ENCODE data around the gene PTPRN2.

PTPRN2 gene

DNA sequence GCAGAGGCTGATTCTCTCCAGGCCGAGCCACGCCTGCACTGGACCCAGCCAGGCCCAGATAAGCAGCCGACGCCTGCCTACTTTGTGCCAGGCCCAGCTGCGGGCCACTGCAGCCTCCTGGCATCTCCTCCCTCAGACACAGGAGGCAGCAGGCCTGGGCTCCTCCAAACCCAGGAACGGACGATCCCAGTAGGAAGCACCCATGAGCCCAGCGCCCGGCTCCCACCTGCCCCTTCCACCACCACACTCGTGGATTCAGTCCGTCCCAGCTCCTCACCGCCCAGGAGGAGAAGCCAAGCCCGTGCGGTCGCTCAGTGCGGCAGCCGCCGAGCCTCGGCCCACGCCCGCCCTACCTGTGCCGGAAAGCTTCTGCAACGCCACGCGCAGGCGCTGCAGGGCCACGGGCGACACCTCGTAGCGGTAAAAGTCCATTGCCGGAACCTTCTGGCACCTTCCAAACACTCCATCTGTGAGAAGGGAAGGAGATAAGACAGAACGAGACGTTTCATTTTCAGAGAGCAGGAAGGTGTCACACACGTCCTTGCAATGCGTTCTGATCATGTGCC lies 271.1 kb downstream of the PTPRN2 start:
- Histone ChIP-seq H3K23ac (ENCODE audit: low read length) (no peak overlapping the region), H3K79me2 (ENCODE audit: control insufficient read depth, insufficient read depth, low read length) (no peaks in the 10 kb centered on the region), H3K4me1 (ENCODE audit: control insufficient read depth, low read depth, low read length) (no peaks in the 10 kb centered on the region), H3K27me3 (ENCODE audit: insufficient read depth, low read length, poor library complexity) (no peaks in the 10 kb centered on the region), H3K4ac (ENCODE audit: low read depth, low read length) (no peak overlapping the region), H3K36me3 (ENCODE audit: control insufficient read depth, insufficient read depth, low read length) (no peaks in the 10 kb centered on the region), H3K18ac (ENCODE audit: low read length) (no peak overlapping the region), H3K9ac (ENCODE audit: low read length) (no peak overlapping the region), H3K79me1 (ENCODE audit: low read length) (no peaks in the 10 kb centered on the region), H2AK5ac (ENCODE audit: low read length) (no peak overlapping the region), H4K5ac (ENCODE audit: low read length) (no peak overlapping the region), H3K4me2 (ENCODE audit: low read length) (no peak overlapping the region), H3K4me3 (ENCODE audit: low read length) (no peak overlapping the region), H2BK120ac (ENCODE audit: low read depth, low read length) (no peak overlapping the region), H2BK5ac (ENCODE audit: low read length) (no peak overlapping the region), H3K56ac (ENCODE audit: low read length) (peak overlapping the region; percentile 2), H4K8ac (ENCODE audit: low read depth, low read length) (no peak overlapping the region), H3K27ac (ENCODE audit: low read depth, low read length) (no peak overlapping the region), H2BK15ac (replicated peaks; ENCODE audit: low read depth) (no peak overlapping the region)
- DNase-seq, result no peak
- WGBS (ENCODE audit: extremely low coverage, insufficient coverage, low lambda C conversion rate), result no CpG with 5 or more reads among the region's 35 CpGs

DNA sequence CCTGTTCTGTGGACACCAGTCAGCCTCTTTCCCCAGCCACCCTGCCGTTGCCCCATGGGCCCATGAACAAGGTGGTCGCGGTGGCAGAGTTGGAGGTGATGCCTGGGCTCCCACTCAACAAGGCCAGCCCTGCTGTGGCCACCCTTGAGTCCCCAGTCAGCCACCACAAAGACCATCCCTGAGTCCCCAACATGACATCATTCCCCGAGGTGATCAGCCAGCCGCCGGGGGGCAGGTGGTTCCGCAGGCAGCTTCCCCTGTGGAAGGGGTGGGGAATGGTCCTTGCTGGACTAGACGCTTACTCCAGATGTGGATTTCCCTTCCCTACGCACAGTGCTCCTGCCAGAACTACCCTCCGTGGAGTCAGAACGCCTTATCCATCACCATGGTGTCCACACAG lies 271.7 kb downstream of the PTPRN2 start:
- no CpG with 5 or more reads among the region's 11 CpGs for WGBS (ENCODE audit: extremely low coverage, insufficient coverage, low lambda C conversion rate)
- Histone ChIP-seq H3K23ac (ENCODE audit: low read length) (no peak overlapping the region), H3K4me3 (ENCODE audit: low read length) (no peak overlapping the region), H4K5ac (ENCODE audit: low read length) (no peak overlapping the region), H3K27me3 (ENCODE audit: insufficient read depth, low read length, poor library complexity) (no peaks in the 10 kb centered on the region), H3K56ac (ENCODE audit: low read length) (no peak overlapping the region), H3K79me2 (ENCODE audit: control insufficient read depth, insufficient read depth, low read length) (no peaks in the 10 kb centered on the region), H2BK120ac (ENCODE audit: low read depth, low read length) (no peak overlapping the region), H2BK15ac (replicated peaks; ENCODE audit: low read depth) (no peak overlapping the region), H3K18ac (ENCODE audit: low read length) (no peak overlapping the region), H4K8ac (ENCODE audit: low read depth, low read length) (no peak overlapping the region), H3K79me1 (ENCODE audit: low read length) (no peaks in the 10 kb centered on the region), H3K27ac (ENCODE audit: low read depth, low read length) (no peak overlapping the region), H3K9ac (ENCODE audit: low read length) (no peak overlapping the region), H3K4me1 (ENCODE audit: control insufficient read depth, low read depth, low read length) (no peaks in the 10 kb centered on the region), H2BK5ac (ENCODE audit: low read length) (no peak overlapping the region), H3K36me3 (ENCODE audit: control insufficient read depth, insufficient read depth, low read length) (no peaks in the 10 kb centered on the region), H2AK5ac (ENCODE audit: low read length) (no peak overlapping the region), H3K4ac (ENCODE audit: low read depth, low read length) (no peak overlapping the region), H3K4me2 (ENCODE audit: low read length) (no peak overlapping the region)
- no peak for DNase-seq

DNA sequence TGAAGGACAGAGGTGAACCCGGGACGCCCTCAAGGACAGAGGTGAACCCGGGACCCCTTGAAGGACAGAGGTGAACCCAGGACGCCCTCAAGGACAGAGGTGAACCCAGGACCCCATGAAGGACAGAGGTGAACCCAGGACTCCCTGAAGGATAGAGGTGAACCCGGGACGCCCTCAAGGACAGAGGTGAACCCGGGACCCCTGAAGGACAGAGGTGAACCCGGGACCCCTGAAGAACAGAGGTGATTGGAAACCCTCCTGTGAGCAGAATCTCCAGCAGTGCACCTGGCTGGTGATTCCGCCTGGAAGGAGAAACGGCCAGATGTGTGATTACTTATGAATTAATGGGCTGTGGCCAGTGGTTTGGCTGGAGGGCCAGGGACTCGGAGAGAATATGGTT lies 272.3 kb downstream of the PTPRN2 start:
- H3K4me3 ChIP-seq (ENCODE audit: low read length), result no peak overlapping the region
- H3K4me2 ChIP-seq (ENCODE audit: low read length), result no peak overlapping the region
- no peak overlapping the region for H4K8ac ChIP-seq (ENCODE audit: low read depth, low read length)
- no peak overlapping the region for H2BK120ac ChIP-seq (ENCODE audit: low read depth, low read length)
- H3K23ac ChIP-seq (ENCODE audit: low read length), result no peak overlapping the region
- WGBS (ENCODE audit: extremely low coverage, insufficient coverage, low lambda C conversion rate), result no CpG with 5 or more reads among the region's 11 CpGs
- no peak overlapping the region for H3K56ac ChIP-seq (ENCODE audit: low read length)
- H3K4me1 ChIP-seq (ENCODE audit: control insufficient read depth, low read depth, low read length), result no peaks in the 10 kb centered on the region
- no peak overlapping the region for H3K9ac ChIP-seq (ENCODE audit: low read length)
- no peak overlapping the region for H2BK5ac ChIP-seq (ENCODE audit: low read length)
- no peaks in the 10 kb centered on the region for H3K27me3 ChIP-seq (ENCODE audit: insufficient read depth, low read length, poor library complexity)
- no peak overlapping the region for H2BK15ac ChIP-seq (replicated peaks; ENCODE audit: low read depth)
- no peak overlapping the region for H3K4ac ChIP-seq (ENCODE audit: low read depth, low read length)
- no peaks in the 10 kb centered on the region for H3K79me2 ChIP-seq (ENCODE audit: control insufficient read depth, insufficient read depth, low read length)
- H3K27ac ChIP-seq (ENCODE audit: low read depth, low read length), result no peak overlapping the region
- DNase-seq, result no peak
- H3K18ac ChIP-seq (ENCODE audit: low read length), result no peak overlapping the region
- H4K5ac ChIP-seq (ENCODE audit: low read length), result no peak overlapping the region
- H2AK5ac ChIP-seq (ENCODE audit: low read length), result no peak overlapping the region
- no peaks in the 10 kb centered on the region for H3K79me1 ChIP-seq (ENCODE audit: low read length)
- H3K36me3 ChIP-seq (ENCODE audit: control insufficient read depth, insufficient read depth, low read length), result no peaks in the 10 kb centered on the region

DNA sequence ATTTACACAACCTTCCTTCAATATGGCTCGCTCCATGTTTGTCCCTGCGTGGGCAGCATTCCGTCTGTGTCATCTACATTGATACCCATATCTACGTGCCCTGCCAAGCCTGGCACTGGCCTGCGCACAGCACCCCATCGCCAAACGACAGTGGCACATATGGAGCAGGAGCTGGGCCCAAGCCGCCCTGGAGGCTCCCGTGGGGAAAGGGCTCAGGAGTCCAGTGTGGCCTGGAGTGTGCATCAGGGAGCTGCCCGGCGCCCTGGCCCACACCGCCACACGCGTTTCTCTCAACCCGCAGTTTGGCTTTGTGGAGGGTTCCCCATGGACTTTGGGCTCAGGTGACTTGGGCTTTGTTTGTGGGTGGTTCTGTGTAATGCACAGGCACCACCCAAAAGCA lies 273.2 kb downstream of the PTPRN2 start:
- Histone ChIP-seq H3K27me3 (ENCODE audit: insufficient read depth, low read length, poor library complexity) (no peaks in the 10 kb centered on the region), H2BK5ac (ENCODE audit: low read length) (no peak overlapping the region), H3K36me3 (ENCODE audit: control insufficient read depth, insufficient read depth, low read length) (no peaks in the 10 kb centered on the region), H3K27ac (ENCODE audit: low read depth, low read length) (no peak overlapping the region), H3K9ac (ENCODE audit: low read length) (no peak overlapping the region), H3K23ac (ENCODE audit: low read length) (no peak overlapping the region), H3K4me2 (ENCODE audit: low read length) (no peak overlapping the region), H3K4me1 (ENCODE audit: control insufficient read depth, low read depth, low read length) (no peaks in the 10 kb centered on the region), H3K79me1 (ENCODE audit: low read length) (no peaks in the 10 kb centered on the region), H3K18ac (ENCODE audit: low read length) (no peak overlapping the region), H3K56ac (ENCODE audit: low read length) (no peak overlapping the region), H2AK5ac (ENCODE audit: low read length) (no peak overlapping the region), H2BK15ac (replicated peaks; ENCODE audit: low read depth) (no peak overlapping the region), H3K4ac (ENCODE audit: low read depth, low read length) (no peak overlapping the region), H2BK120ac (ENCODE audit: low read depth, low read length) (no peak overlapping the region), H3K4me3 (ENCODE audit: low read length) (no peak overlapping the region), H4K8ac (ENCODE audit: low read depth, low read length) (no peak overlapping the region), H3K79me2 (ENCODE audit: control insufficient read depth, insufficient read depth, low read length) (no peaks in the 10 kb centered on the region), H4K5ac (ENCODE audit: low read length) (no peak overlapping the region)
- no peak for DNase-seq
- WGBS (ENCODE audit: extremely low coverage, insufficient coverage, low lambda C conversion rate), result no CpG with 5 or more reads among the region's 15 CpGs

DNA sequence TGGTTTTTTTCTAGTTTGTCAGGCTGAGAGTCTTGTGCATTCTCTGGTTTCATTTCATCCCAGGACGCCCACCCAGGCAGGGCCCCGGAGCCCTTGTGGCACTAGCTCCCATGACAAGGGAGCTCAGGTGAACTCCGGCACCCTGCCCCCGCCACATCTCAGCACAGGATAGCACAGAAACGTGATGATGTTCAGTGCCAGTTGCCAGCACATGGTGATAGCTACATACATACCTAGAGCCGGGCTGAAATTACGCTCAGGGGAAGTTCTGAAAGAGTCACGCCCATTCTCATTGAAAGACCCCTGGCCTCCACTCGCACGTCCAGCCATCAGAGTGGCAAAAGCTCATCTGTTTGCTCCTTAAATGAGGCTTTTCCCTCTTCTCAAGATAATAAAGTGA lies 273.7 kb downstream of the PTPRN2 start:
- Histone ChIP-seq H2BK120ac (ENCODE audit: low read depth, low read length) (no peak overlapping the region), H3K36me3 (ENCODE audit: control insufficient read depth, insufficient read depth, low read length) (no peaks in the 10 kb centered on the region), H4K5ac (ENCODE audit: low read length) (no peak overlapping the region), H3K9ac (ENCODE audit: low read length) (no peak overlapping the region), H2BK5ac (ENCODE audit: low read length) (no peak overlapping the region), H3K4me1 (ENCODE audit: control insufficient read depth, low read depth, low read length) (no peaks in the 10 kb centered on the region), H2BK15ac (replicated peaks; ENCODE audit: low read depth) (no peak overlapping the region), H3K27ac (ENCODE audit: low read depth, low read length) (no peak overlapping the region), H4K8ac (ENCODE audit: low read depth, low read length) (no peak overlapping the region), H3K4me3 (ENCODE audit: low read length) (no peak overlapping the region), H3K4ac (ENCODE audit: low read depth, low read length) (no peak overlapping the region), H3K23ac (ENCODE audit: low read length) (no peak overlapping the region), H3K4me2 (ENCODE audit: low read length) (no peak overlapping the region), H3K27me3 (ENCODE audit: insufficient read depth, low read length, poor library complexity) (no peaks in the 10 kb centered on the region), H2AK5ac (ENCODE audit: low read length) (no peak overlapping the region), H3K56ac (ENCODE audit: low read length) (no peak overlapping the region), H3K79me2 (ENCODE audit: control insufficient read depth, insufficient read depth, low read length) (no peaks in the 10 kb centered on the region), H3K79me1 (ENCODE audit: low read length) (no peaks in the 10 kb centered on the region), H3K18ac (ENCODE audit: low read length) (no peak overlapping the region)
- no peak for DNase-seq
- no CpG with 5 or more reads among the region's 10 CpGs for WGBS (ENCODE audit: extremely low coverage, insufficient coverage, low lambda C conversion rate)

DNA sequence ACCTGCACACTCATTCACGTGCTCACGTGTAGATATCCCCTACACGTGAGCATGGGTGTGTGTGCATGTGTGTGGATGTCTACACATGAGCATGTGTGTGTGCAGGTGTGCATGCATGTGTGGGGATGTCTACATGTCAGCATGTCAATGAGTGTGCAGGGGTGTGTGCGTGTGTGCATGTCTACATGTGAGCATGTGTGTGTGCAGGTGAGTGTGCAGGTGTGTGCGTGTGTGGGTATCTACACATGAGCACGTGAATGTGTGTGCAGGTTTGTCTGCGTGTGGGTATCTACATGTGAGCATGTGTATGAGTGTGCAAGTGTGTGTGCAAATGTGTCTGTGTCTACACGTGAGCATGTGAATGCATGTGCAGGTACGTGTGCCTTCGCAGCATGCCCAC lies 274.8 kb downstream of the PTPRN2 start:
- no peak overlapping the region for H2BK15ac ChIP-seq (replicated peaks; ENCODE audit: low read depth)
- H3K4me1 ChIP-seq (ENCODE audit: control insufficient read depth, low read depth, low read length), result no peaks in the 10 kb centered on the region
- no peak overlapping the region for H3K27ac ChIP-seq (ENCODE audit: low read depth, low read length)
- no peak overlapping the region for H3K56ac ChIP-seq (ENCODE audit: low read length)
- H3K36me3 ChIP-seq (ENCODE audit: control insufficient read depth, insufficient read depth, low read length), result no peaks in the 10 kb centered on the region
- no peak overlapping the region for H3K4ac ChIP-seq (ENCODE audit: low read depth, low read length)
- no CpG with 5 or more reads among the region's 10 CpGs for WGBS (ENCODE audit: extremely low coverage, insufficient coverage, low lambda C conversion rate)
- H2BK120ac ChIP-seq (ENCODE audit: low read depth, low read length), result no peak overlapping the region
- H2AK5ac ChIP-seq (ENCODE audit: low read length), result no peak overlapping the region
- H2BK5ac ChIP-seq (ENCODE audit: low read length), result no peak overlapping the region
- no peaks in the 10 kb centered on the region for H3K79me1 ChIP-seq (ENCODE audit: low read length)
- H3K79me2 ChIP-seq (ENCODE audit: control insufficient read depth, insufficient read depth, low read length), result no peaks in the 10 kb centered on the region
- H3K27me3 ChIP-seq (ENCODE audit: insufficient read depth, low read length, poor library complexity), result no peaks in the 10 kb centered on the region
- no peak overlapping the region for H3K4me2 ChIP-seq (ENCODE audit: low read length)
- H4K5ac ChIP-seq (ENCODE audit: low read length), result no peak overlapping the region
- no peak overlapping the region for H3K9ac ChIP-seq (ENCODE audit: low read length)
- no peak for DNase-seq
- H3K4me3 ChIP-seq (ENCODE audit: low read length), result peak overlapping the region; percentile 17
- H4K8ac ChIP-seq (ENCODE audit: low read depth, low read length), result no peak overlapping the region
- no peak overlapping the region for H3K23ac ChIP-seq (ENCODE audit: low read length)
- no peak overlapping the region for H3K18ac ChIP-seq (ENCODE audit: low read length)
